DOHH2 (cell line): ENCODE data around the gene UNC79.

Source experiments
- H3F3A ChIP-seq: fragments of 200-600 bp; sonication (generic), shearing (Covaris generic); 2 replicates; pipeline ENCODE4 v1.6.0; 2016; ENCODE audit warnings: antibody characterized with exemption, mild to moderate bottlenecking; ENCODE audit not compliant: control insufficient read depth, insufficient read depth
- H3K27ac ChIP-seq: fragments of 200-600 bp; sonication (generic); 2 replicates; pipeline ENCODE4 v1.5.1; 2014; ENCODE audit warnings: low read depth, mild to moderate bottlenecking, low read length, moderate library complexity
- H3K27me3 ChIP-seq: fragments of 200-600 bp; sonication (generic); 2 replicates; pipeline ENCODE4 v1.6.1; 2014; ENCODE audit warnings: mild to moderate bottlenecking, low read length, mixed read lengths; ENCODE audit not compliant: control insufficient read depth
- H3K36me3 ChIP-seq: fragments of 200-600 bp; sonication (generic); 2 replicates; pipeline ENCODE4 v1.6.1; 2014; ENCODE audit warnings: mild to moderate bottlenecking, low read length, moderate library complexity, mixed read lengths; ENCODE audit not compliant: control insufficient read depth
- H3K4me1 ChIP-seq: fragments of 200-600 bp; sonication (generic); 2 replicates; pipeline ENCODE4 v1.6.1; 2014; ENCODE audit warnings: mild to moderate bottlenecking, low read length, mixed read lengths; ENCODE audit not compliant: control insufficient read depth
- H3K4me2 ChIP-seq: fragments of 200-600 bp; sonication (generic); 2 replicates; pipeline ENCODE4 v1.6.0; 2014; ENCODE audit warnings: mild to moderate bottlenecking, low read length, moderate library complexity
- H3K4me3 ChIP-seq: fragments of 200-600 bp; sonication (generic); 2 replicates; pipeline ENCODE4 v1.5.1; 2014; ENCODE audit warnings: mild to moderate bottlenecking, low read length, mixed read lengths
- H3K79me2 ChIP-seq: fragments of 200-600 bp; sonication (generic); 2 replicates; pipeline ENCODE4 v1.6.1; 2014; ENCODE audit warnings: mild to moderate bottlenecking, low read length, mixed read lengths; ENCODE audit not compliant: control insufficient read depth
- H3K9me2 ChIP-seq: fragments of 200-600 bp; sonication (generic); replicated peaks from 2 replicates; pipeline ENCODE4 v1.6.1; 2014; ENCODE audit warnings: mild to moderate bottlenecking, low read length, mixed read lengths; ENCODE audit not compliant: control insufficient read depth
- H3K9me3 ChIP-seq: fragments of 200-600 bp; sonication (generic); 2 replicates; pipeline ENCODE4 v1.6.1; 2014; ENCODE audit warnings: antibody characterized with exemption, low read length, mixed read lengths; ENCODE audit not compliant: control insufficient read depth, insufficient read depth
- H4K20me1 ChIP-seq: fragments of 200-600 bp; sonication (generic); 2 replicates; pipeline ENCODE4 v1.6.0; 2014; ENCODE audit warnings: low read depth, mild to moderate bottlenecking, antibody characterized with exemption, low read length, moderate library complexity; ENCODE audit not compliant: control insufficient read depth, insufficient read depth
- CTCF ChIP-seq: fragments of 200-600 bp; sonication (generic); IDR thresholded peaks from one replicate; pipeline ENCODE4 v1.5.1; 2014; ENCODE audit warnings: antibody characterized with exemption, mild to moderate bottlenecking, low read depth, low read length; ENCODE audit not compliant: poor library complexity, severe bottlenecking
- EZH2phosphoT487 ChIP-seq: fragments of 200-600 bp; sonication (generic); IDR thresholded peaks from 2 replicates; pipeline ENCODE4 v1.6.1; 2017; ENCODE audit warnings: borderline replicate concordance, mild to moderate bottlenecking, antibody characterized with exemption, low read length, moderate library complexity, mixed read lengths

Gene UNC79

GRCh38 chr14:93396456-93396855, 34.3 kb upstream of the UNC79 start:
- TF ChIP-seq EZH2phosphoT487 (no peak), CTCF (no peak)
- Histone ChIP-seq H3K4me3 (no peak overlapping the region), H3K79me2 (no peaks in the 10 kb centered on the region), H3K9me2 (no peaks in the 10 kb centered on the region), H3F3A (no peaks in the 10 kb centered on the region), H3K36me3 (no peaks in the 10 kb centered on the region), H3K27ac (no peak overlapping the region), H3K27me3 (no peaks in the 10 kb centered on the region), H4K20me1 (no peaks in the 10 kb centered on the region), H3K4me1 (no peaks in the 10 kb centered on the region), H3K4me2 (no peak overlapping the region), H3K9me3 (peaks cover 14% of the 10 kb centered on the region; the same call in 1 of the 2 replicates)

- no peak overlapping the region for H3K4me2 ChIP-seq
- H3F3A ChIP-seq: no peaks in the 10 kb centered on the region
- no peaks in the 10 kb centered on the region for H3K9me2 ChIP-seq
- no peaks in the 10 kb centered on the region for H3K4me1 ChIP-seq
- no peaks in the 10 kb centered on the region for H3K27me3 ChIP-seq
- H3K4me3 ChIP-seq: no peak overlapping the region
- no peaks in the 10 kb centered on the region for H3K79me2 ChIP-seq
- no peaks in the 10 kb centered on the region for H4K20me1 ChIP-seq
- H3K36me3 ChIP-seq: no peaks in the 10 kb centered on the region
- H3K9me3 ChIP-seq: peaks cover 14% of the 10 kb centered on the region; the same call in 1 of the 2 replicates
- H3K27ac ChIP-seq: no peak overlapping the region
- TF ChIP-seq EZH2phosphoT487: no peak
- TF ChIP-seq CTCF: no peak
Observed at GRCh38 chr14:93398491-93398890, 32.2 kb upstream of the UNC79 start.

- no peak for TF ChIP-seq CTCF
- no peak for TF ChIP-seq EZH2phosphoT487
- no peaks in the 10 kb centered on the region for H3K4me1 ChIP-seq
- H3K4me2 ChIP-seq: no peak overlapping the region
- no peaks in the 10 kb centered on the region for H3K36me3 ChIP-seq
- no peaks in the 10 kb centered on the region for H3K79me2 ChIP-seq
- H3K27ac ChIP-seq: no peak overlapping the region
- H3K27me3 ChIP-seq: no peaks in the 10 kb centered on the region
- H3K9me3 ChIP-seq: peaks cover 6% of the 10 kb centered on the region; the same call in 1 of the 2 replicates
- no peaks in the 10 kb centered on the region for H4K20me1 ChIP-seq
- H3F3A ChIP-seq: no peaks in the 10 kb centered on the region
- no peak overlapping the region for H3K4me3 ChIP-seq
- no peaks in the 10 kb centered on the region for H3K9me2 ChIP-seq
Observed at GRCh38 chr14:93402951-93403350, 27.8 kb upstream of the UNC79 start.
